ENCODE results near the gene OR13F1.

GRCh38 chr9:104503440-104503839, 623 bp upstream of the OR13F1 start:
- TF ChIP-seq, protein P1, sequence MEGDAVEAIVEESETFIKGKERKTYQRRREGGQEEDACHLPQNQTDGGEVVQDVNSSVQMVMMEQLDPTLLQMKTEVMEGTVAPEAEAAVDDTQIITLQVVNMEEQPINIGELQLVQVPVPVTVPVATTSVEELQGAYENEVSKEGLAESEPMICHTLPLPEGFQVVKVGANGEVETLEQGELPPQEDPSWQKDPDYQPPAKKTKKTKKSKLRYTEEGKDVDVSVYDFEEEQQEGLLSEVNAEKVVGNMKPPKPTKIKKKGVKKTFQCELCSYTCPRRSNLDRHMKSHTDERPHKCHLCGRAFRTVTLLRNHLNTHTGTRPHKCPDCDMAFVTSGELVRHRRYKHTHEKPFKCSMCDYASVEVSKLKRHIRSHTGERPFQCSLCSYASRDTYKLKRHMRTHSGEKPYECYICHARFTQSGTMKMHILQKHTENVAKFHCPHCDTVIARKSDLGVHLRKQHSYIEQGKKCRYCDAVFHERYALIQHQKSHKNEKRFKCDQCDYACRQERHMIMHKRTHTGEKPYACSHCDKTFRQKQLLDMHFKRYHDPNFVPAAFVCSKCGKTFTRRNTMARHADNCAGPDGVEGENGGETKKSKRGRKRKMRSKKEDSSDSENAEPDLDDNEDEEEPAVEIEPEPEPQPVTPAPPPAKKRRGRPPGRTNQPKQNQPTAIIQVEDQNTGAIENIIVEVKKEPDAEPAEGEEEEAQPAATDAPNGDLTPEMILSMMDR (IDR thresholded peaks at IDR 0.05) = no peak
- no peak for TF ChIP-seq POLR2AphosphoS5 (IDR thresholded peaks at IDR 0.05)
